ENCODE results near the gene P2RX2.
A peak's percentile ranks its signal among the peaks of the same experiment; 100 is the strongest.

P2RX2 gene

DNA sequence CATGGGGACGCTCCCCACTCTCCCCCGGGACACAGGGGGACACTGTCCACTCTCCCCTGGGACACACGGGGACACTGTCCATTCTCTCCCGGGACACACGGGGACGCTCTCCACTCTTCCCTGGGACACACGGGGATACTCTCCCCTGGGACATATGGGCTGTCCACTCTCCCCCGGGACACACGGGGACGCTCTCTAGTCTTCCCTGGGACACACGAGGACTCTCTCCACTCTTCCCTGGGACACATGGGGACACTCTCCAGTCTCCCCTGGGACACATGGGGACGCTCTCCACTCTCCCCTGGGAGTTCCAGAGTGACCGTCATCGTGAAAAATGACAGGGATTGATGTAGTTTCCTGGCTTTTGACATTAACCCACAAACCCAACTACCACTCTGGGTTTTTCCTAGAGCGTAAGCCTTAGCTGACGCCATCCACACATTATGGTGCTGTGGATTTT, 3.0 kb upstream of the P2RX2 start:
- Mint-ChIP-seq H3K27me3 (peaks cover 24% of the 10 kb centered on the region), H3K4me3 (no peak overlapping the region), H3K4me1 (peaks cover 9% of the 10 kb centered on the region), H3K27ac (no peak overlapping the region), H3K9me3 (peaks cover 6% of the 10 kb centered on the region), H3K36me3 (peaks cover 8% of the 10 kb centered on the region)
- DNase-seq (ENCODE audit: low spot score in 2 of 2) (no peak), ATAC-seq (ENCODE audit: low read depth) (no peak)

DNA sequence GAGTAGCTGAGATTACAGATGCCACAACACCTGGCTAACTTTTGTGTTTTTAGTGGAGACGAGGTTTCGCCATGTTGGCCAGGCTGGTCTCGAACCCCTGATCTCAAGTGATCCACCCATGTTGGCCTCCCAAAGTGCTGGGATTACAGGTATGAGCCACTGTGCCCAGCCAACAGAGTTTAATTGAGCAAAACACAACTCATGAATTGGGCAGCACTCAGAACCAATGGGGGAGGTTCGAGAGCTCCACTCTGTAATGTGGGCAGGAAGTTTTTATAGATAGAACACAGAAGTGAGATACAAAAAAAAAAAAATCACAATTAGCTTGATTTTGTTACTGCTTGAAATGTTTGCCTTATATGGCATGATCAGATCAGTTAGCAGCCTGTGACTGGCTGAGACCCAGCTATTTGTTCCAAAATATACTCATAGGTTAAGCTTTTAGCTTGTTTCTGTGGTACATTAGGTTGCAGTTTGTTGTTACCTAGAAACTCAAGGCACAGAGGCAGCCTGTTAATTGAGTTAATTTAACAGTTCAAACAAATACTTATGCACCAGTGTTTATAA, 1.4 kb upstream of the P2RX2 start:
- Mint-ChIP-seq H3K4me1 (peaks cover 9% of the 10 kb centered on the region), H3K9me3 (peaks cover 3% of the 10 kb centered on the region), H3K36me3 (peaks cover 5% of the 10 kb centered on the region), H3K4me3 (no peak overlapping the region), H3K27ac (no peak overlapping the region), H3K27me3 (peaks cover 18% of the 10 kb centered on the region)
- ATAC-seq (ENCODE audit: low read depth) = no peak
- DNase-seq (ENCODE audit: low spot score in 2 of 2) = no peak

DNA sequence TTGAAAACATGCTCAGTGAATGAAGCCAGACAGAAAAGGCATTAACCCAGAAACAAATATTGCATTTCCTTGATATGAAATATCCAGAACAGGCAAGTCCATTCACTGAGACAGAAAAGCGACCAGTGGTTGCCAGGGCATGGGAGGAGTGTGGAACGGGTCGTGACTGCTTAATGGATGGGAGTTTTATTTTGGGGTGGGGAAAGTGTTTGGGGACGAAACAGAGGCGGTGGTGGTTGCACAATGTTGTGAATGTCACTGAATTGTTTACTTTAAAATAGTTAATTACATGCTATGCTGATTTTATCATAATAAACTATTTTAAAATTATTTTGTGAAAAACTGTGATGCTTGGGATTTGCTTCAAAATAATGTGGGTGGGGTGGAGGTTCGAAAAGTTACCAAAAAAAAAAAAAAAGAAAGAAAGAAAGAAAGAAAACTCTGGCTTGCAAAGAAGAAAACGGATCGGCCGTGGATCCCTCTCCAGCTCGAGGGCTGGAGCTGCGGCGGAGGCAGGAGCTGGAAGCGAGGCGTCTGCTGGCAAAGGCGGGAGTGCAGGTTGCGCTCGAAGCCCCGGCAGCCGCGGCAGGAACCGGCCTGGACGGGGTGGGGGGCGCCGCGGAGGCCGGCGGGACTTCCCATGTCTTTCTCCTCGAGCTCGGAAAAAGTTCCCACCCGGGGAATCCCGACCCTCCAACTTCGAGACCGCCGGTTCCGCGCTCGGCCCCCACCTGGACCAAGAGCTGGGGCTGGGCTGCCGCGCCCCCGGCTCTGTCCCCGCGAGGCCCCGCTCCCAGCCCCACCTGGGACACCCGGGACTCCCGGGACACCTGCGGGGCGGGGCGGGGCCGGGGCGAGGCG, 524 bp upstream of the P2RX2 start:
- ATAC-seq (ENCODE audit: low read depth) (no peak), DNase-seq (ENCODE audit: low spot score in 2 of 2) (no peak)
- Mint-ChIP-seq H3K36me3 (peaks cover 5% of the 10 kb centered on the region), H3K9me3 (peaks cover 3% of the 10 kb centered on the region), H3K27ac (no peak overlapping the region), H3K4me1 (peaks cover 15% of the 10 kb centered on the region), H3K4me3 (peak overlapping the region; percentile 70), H3K27me3 (peaks cover 18% of the 10 kb centered on the region)

- DNase-seq (ENCODE audit: low spot score in 2 of 2) (no peak), ATAC-seq (ENCODE audit: low read depth) (no peak)
- H3K4me3 Mint-ChIP-seq = no peak overlapping the region
- peaks cover 15% of the 10 kb centered on the region for H3K4me1 Mint-ChIP-seq
- H3K36me3 Mint-ChIP-seq = peaks cover 5% of the 10 kb centered on the region
- peaks cover 18% of the 10 kb centered on the region for H3K27me3 Mint-ChIP-seq
- H3K27ac Mint-ChIP-seq = no peak overlapping the region
- H3K9me3 Mint-ChIP-seq = peaks cover 3% of the 10 kb centered on the region
These were observed 452 bp downstream of the P2RX2 start for GRCh38 chr12:132619071-132619385.

GRCh38 chr12:132619386-132620112, 973 bp downstream of the P2RX2 start:
- Mint-ChIP-seq H3K4me1 (peaks cover 15% of the 10 kb centered on the region), H3K36me3 (peaks cover 5% of the 10 kb centered on the region), H3K27ac (no peak overlapping the region), H3K9me3 (peaks cover 3% of the 10 kb centered on the region), H3K4me3 (no peak overlapping the region), H3K27me3 (peaks cover 18% of the 10 kb centered on the region)
- DNase-seq (ENCODE audit: low spot score in 2 of 2) (no peak), ATAC-seq (ENCODE audit: low read depth) (no peak)

DNA sequence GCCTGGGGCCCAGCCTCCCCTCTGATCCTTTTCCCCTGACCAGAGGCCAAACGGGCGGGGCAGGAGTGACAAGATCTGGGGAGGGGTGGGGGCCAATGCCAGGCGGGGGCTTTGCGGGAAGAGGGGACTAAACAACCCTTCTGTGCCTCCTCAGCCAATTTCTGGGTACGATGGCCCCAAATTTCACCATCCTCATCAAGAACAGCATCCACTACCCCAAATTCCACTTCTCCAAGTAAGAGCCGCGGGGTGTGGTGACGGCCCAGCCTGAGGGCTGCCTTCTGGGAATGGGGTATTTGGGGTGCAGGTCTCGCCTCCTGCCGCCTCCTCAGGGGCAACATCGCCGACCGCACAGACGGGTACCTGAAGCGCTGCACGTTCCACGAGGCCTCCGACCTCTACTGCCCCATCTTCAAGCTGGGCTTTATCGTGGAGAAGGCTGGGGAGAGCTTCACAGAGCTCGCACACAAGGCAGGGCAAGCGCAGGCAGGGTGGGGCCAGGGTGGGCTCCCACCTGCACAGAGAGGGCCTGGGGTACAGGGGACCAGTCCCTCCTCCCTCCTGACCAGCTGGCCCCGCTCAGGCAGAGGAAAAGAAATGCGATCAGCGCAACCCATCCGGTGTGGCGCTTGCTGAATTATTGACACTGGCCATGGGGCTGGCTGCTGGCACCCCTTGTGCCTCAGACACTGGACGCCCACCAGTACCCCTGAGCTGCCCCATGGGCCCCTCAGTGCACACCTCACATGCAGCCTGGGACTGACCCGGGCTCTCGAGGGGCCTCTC, 1.7 kb downstream of the P2RX2 start:
- Mint-ChIP-seq H3K36me3 (peaks cover 9% of the 10 kb centered on the region), H3K27ac (no peak overlapping the region), H3K4me1 (peaks cover 10% of the 10 kb centered on the region), H3K4me3 (no peak overlapping the region), H3K9me3 (peaks cover 3% of the 10 kb centered on the region), H3K27me3 (peaks cover 14% of the 10 kb centered on the region)
- DNase-seq (ENCODE audit: low spot score in 2 of 2) (no peak), ATAC-seq (ENCODE audit: low read depth) (no peak)

DNA sequence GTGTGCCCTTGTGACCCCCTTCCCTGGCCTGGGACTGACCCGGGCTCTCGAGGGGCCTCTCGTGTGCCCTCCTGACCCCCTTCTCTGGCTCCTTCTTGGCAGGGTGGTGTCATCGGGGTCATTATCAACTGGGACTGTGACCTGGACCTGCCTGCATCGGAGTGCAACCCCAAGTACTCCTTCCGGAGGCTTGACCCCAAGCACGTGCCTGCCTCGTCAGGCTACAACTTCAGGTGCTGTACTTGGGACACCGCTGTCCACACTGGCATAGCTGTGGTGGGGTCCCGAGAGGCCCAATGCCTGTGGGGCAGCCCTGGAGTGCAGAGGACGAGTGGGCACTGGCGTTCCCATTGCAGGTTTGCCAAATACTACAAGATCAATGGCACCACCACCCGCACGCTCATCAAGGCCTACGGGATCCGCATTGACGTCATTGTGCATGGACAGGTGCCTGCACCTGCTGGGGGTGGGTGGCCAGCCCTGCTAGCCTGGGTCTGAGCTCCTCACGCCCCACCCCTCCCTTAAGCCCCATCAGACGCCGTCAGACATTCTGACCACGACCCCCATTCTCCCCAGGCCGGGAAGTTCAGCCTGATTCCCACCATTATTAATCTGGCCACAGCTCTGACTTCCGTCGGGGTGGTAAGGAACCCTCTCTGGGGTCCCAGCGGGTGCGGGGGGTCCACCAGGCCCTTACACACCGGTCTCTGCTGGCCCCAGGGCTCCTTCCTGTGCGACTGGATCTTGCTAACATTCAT, 2.5 kb downstream of the P2RX2 start:
- ATAC-seq (ENCODE audit: low read depth) (no peak), DNase-seq (ENCODE audit: low spot score in 2 of 2) (no peak)
- Mint-ChIP-seq H3K4me3 (no peak overlapping the region), H3K27ac (no peak overlapping the region), H3K9me3 (peaks cover 3% of the 10 kb centered on the region), H3K27me3 (peaks cover 10% of the 10 kb centered on the region), H3K36me3 (peaks cover 12% of the 10 kb centered on the region), H3K4me1 (peaks cover 10% of the 10 kb centered on the region)

GRCh38 chr12:132621657-132622435, 3.3 kb downstream of the P2RX2 start:
- Mint-ChIP-seq H3K9me3 (peaks cover 3% of the 10 kb centered on the region), H3K4me1 (peaks cover 10% of the 10 kb centered on the region), H3K27ac (no peak overlapping the region), H3K36me3 (peaks cover 12% of the 10 kb centered on the region), H3K4me3 (no peak overlapping the region), H3K27me3 (peaks cover 8% of the 10 kb centered on the region)
- no peak for ATAC-seq (ENCODE audit: low read depth)
- no peak for DNase-seq (ENCODE audit: low spot score in 2 of 2)

DNA sequence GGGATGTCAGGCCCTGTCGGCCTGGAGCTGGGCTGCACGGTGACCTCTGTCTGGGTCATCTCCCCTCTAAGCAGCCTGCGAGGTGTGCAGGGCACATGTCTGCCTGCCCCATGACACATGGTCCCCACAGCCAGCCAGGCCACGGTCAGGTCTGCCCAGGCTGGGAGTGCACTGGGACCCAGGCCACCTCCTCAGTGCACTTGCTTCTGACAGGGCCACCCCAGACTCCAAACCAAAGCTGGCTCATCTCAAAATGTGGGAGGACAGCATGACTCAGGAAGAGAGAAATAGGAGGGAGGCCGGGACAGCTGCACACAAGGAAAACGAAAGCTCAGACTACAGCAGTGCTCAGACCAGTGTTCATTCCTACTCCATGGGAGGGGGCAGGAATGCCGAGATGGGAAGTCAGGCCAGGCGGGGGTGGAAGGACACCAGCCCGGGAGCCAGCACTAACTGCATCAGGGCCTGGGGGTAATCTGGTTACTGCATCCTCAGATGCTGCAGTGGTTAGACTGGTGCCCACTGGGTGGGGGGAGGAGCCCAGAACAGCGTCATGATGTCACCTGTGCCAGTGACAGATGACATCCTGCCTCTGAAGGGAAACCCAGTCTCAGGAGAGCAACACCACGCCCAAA, 4.0 kb downstream of the P2RX2 start:
- DNase-seq (ENCODE audit: low spot score in 2 of 2) (no peak), ATAC-seq (ENCODE audit: low read depth) (peak; percentile 24)
- H3K27ac Mint-ChIP-seq = no peak overlapping the region
- H3K27me3 Mint-ChIP-seq = peaks cover 5% of the 10 kb centered on the region
- peaks cover 12% of the 10 kb centered on the region for H3K36me3 Mint-ChIP-seq
- H3K9me3 Mint-ChIP-seq = peaks cover 3% of the 10 kb centered on the region
- H3K4me3 Mint-ChIP-seq = no peak overlapping the region
- H3K4me1 Mint-ChIP-seq = peaks cover 10% of the 10 kb centered on the region

DNA sequence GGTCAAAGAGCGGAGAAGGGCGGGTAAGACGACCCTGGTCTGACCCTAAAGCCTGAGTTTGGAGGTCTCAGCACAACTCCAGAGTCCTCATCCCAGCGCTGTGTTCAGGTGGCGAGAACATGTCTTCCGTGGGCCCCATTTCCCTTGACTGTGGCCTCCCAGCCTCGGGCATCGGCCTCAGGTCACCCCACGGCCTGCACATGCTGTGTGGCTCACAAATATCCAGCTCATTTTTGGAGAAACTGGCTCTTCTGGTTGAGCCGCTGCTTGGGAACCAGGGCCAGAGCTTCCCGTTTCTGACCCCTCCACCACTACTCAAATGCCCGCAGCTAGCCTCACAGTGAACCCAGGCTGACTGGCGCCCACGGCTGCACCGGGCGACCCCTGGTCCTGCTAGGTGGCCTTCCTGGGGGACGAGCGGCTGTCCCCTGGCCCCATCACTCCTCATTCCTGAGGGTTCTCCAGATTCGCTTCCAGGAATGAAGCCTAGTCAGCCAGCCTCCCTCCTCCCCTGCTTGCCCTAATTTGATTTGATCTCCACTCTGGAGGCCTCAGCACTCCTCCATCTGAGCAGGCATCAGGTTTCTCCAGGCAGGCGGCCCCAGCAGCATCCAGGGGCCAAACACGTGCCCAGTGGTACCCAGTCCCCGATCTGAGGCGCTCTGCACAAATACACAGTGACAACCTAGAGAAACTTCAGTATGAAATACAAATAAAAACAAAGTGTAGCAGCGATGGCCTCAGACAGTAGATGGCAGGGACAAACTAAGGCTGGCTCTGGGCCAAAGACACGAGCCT, 4.7 kb downstream of the P2RX2 start:
- Mint-ChIP-seq H3K4me3 (no peak overlapping the region), H3K27ac (no peak overlapping the region), H3K4me1 (peaks cover 7% of the 10 kb centered on the region), H3K27me3 (no peaks in the 10 kb centered on the region), H3K9me3 (no peaks in the 10 kb centered on the region), H3K36me3 (peaks cover 6% of the 10 kb centered on the region)
- no peak for ATAC-seq (ENCODE audit: low read depth)
- DNase-seq (ENCODE audit: low spot score in 2 of 2) = no peak

DNA sequence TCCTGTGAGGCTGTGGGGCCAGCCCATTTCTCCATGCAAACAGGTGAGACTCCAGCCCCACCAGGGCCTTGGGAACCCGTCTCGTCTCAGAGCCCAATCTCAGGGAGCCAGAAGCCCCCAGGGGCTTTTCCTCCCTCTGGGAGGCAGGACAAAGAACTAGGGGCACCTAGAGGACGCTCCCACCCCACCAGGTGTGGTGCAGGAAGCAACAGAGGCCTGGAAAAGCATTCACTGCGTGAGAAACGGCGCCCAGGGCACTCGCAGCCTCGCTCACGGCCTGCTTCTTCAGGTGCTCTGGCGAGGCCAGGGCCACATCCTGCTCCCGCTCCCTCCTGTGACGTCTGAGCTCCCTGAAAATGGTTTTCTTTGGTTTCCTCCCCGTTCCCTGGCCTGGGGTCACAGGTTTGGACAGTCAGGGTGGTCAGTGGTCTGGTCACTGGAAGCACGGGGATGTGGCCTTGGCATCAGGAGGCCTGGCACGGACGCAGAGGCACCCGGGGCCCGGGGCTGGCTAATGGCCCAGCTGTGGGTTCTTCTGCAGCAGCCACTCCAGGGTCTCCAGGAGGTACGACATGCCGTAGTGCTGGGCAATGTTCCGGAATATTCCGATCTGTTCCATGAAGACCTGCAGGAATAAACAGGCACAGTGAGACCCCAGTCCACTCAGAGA, 5.7 kb downstream of the P2RX2 start:
- H3K36me3 Mint-ChIP-seq = peaks cover 7% of the 10 kb centered on the region
- DNase-seq (ENCODE audit: low spot score in 2 of 2) (no peak), ATAC-seq (ENCODE audit: low read depth) (no peak)
- no peaks in the 10 kb centered on the region for H3K27me3 Mint-ChIP-seq
- H3K4me3 Mint-ChIP-seq = no peak overlapping the region
- no peak overlapping the region for H3K27ac Mint-ChIP-seq
- H3K9me3 Mint-ChIP-seq = no peaks in the 10 kb centered on the region
- peaks cover 7% of the 10 kb centered on the region for H3K4me1 Mint-ChIP-seq
